ENCODE data around the gene SETBP1.

DNA sequence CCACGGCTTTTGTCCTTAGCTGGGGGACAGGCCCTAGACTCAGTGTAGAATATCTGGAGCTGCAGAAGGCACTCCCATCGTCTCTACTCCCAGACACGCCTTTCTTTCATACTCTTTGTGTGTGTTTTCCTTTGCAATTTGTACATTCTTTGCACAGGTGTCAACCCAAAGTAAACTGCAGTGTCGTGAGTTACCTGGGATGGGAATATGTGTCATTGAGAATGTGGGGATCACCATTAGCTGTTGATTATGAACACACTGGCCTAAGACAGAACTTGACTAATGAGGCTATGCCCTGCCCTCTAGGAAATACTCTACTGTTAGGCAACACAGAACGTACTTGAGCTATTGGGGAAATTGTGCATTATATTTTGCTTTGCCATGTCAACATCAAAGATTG lies 233.3 kb downstream of the SETBP1 start:
- TF ChIP-seq, protein P1, sequence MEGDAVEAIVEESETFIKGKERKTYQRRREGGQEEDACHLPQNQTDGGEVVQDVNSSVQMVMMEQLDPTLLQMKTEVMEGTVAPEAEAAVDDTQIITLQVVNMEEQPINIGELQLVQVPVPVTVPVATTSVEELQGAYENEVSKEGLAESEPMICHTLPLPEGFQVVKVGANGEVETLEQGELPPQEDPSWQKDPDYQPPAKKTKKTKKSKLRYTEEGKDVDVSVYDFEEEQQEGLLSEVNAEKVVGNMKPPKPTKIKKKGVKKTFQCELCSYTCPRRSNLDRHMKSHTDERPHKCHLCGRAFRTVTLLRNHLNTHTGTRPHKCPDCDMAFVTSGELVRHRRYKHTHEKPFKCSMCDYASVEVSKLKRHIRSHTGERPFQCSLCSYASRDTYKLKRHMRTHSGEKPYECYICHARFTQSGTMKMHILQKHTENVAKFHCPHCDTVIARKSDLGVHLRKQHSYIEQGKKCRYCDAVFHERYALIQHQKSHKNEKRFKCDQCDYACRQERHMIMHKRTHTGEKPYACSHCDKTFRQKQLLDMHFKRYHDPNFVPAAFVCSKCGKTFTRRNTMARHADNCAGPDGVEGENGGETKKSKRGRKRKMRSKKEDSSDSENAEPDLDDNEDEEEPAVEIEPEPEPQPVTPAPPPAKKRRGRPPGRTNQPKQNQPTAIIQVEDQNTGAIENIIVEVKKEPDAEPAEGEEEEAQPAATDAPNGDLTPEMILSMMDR (IDR thresholded peaks at IDR 0.05; ENCODE audit: insufficient read depth, low read depth, low read length), result no peak
- TF ChIP-seq EZH2 (IDR thresholded peaks at IDR 0.05; ENCODE audit: insufficient read depth, low read length), result no peak

Data from astrocyte (in vitro differentiated cells and primary cell).